Measurements from ENCODE around the gene EFEMP2.

The EFEMP2 gene

DNA sequence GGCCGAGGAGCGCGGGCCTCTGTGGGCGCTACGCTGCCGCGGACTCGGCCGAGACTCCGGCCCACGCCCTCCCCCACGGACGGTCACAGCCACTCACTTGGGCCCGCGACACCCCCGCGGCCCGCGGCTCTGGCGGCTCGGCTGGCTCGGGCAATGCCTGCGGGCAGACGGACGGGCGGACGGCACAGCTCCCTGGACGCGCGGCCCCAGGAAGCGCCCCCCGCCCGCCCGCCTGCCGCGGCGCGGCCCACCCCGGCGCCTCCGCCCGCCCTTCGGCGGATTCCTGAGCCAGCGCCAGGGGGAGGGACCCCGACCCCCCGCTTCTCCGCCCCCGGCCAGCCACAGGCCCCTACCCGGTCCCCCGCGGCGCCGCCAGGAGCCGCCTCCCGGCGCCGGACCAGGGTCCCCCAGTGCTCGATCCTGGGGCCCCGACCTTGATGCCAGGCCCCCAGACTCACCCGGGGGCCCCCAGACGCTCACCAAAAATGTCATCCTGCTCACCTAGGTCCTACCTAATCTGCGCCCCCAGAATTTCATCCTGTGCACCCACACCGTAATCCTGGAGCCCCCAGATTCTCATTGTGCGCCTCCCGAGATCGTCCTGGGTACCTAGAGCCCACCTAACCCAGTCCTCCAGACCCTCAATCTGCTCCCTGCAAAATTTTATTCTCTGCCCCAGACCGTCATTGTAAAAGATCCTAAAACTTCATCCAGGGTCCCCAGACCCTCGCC, at the start of gene EFEMP2:
Gene EFEMP2 (minus strand): TSS at position 215 of the 732 bp plus-strand sequence. CDS start 446 bp downstream, outside the sequence.
- DNase-seq = no peak

DNA sequence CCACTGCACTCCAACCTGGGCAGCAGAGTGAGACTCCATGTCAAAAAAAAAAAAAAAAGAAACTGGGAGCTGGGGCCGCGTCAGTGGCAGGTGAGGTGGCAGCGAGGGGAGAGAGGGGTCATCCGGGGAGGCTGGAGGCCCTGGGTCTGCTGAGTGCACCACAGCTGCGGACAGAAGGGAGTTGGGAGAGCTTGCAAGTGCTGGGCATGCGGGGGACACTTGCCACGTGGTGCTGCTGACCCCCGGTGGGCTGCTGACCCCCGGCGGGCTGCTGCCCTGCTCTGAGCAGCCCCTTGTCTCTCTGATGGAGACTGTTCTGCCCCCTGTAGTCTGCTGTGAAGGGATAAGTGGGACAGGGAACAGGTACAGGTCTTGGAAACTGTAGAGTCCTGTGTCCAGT, 49.3 kb upstream of the EFEMP2 start:
- DNase-seq = no peak

DNA sequence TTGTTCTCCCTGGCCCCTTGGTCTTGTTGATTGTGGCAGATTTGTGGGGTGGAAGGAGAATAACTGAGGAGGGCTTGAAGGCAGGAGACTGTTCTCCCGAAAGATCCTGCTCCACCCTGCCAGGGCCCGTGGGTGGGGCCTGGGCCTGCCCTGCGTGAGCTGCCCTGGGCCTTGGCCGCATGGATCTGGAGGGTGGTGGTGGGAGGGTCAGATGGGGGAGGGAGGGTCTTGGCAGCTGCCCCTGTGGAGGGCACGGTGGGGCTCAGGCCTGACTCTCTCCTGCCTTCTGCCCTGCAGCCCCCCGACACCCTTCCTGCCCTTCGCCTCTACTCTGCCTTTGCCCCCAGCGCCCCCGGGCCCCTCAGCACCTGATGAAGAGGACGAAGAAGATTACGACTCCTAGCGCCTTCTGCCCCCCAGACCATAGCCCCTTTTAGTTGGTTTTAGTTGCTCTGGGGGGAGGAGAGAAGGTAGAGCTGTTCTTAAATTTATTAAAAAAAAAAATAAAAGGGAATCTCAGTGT, 48.5 kb upstream of the EFEMP2 start:
- no peak for DNase-seq

DNA sequence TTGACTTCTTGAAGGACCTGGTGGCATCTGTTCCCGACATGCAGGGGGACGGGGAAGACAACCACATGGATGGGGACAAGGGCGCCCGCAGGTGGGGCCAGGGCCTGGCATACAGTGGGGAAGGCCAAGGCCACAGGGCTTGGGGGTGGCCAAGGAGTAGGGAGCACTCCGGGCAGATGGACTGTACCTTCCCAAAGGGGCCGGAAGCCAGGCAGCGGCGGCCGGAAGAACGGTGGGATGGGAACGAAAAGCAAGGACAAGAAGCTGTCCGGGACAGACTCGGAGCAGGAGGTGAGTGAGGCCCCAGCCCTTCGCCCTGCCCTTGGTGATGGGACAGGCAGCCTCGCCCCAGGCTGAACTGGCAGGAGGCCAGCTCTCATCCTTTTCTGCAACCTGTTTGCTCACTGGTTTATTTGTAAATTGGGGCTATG, 47.8 kb upstream of the EFEMP2 start:
- DNase-seq = no peak

DNA sequence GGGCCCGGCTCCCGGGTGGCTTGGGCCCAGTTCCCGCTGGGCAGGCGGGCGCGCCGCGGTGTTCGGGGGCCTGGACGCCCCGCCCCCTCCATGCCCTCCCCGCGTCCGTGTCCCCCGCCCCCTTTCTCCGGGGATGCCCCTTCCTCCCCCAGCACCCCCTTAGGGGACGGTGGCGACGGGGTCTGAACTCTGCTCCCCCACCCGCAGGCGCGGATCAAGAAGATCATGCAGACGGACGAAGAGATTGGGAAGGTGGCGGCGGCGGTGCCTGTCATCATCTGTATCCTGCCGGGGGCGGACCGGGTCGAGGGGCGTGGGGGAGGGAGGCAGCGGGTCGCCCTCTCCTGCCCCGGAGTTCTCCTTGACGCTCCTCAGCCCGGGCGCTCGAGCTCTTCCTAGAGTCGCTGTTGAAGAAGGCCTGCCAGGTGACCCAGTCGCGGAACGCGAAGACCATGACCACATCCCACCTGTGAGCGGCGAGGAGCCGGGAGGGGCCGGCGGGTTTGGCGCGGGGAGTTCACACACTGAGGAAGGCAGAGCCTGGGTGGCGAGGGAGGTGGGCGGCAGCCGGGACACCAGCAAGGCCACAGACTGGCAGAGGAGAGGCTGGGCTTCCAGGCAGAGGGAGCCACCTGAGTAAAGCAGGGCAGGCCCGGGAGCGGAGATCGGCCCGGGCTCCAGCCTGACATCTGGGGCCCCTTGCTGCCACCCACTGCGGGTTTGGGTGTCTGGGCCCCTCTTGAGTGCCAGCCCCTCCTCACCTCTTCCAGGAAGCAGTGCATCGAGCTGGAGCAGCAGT, 47.2 kb upstream of the EFEMP2 start:
- DNase-seq = peak; percentile 62 to 71

DNA sequence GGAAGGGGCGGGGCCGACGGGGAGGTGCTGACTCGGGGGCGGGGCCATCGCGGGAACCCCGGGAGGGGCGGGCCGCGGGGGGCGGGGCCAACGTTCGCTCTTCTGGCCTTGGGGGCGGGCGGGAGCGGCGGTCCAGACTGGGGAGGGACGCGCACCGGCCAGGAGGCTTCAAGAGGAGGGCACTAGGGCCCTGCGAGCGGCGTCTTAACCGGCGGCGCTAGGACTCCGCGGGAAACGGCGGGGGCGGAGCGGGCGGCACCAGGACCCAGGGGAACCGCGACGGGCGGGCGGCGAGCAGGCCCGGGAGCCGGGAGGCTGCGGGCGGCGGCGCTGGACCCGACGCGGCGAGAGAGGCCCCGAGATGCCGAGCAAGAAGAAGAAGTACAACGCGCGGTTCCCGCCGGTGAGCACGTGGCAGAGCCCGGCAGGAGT, 46.6 kb upstream of the EFEMP2 start, which contains the start of gene DRAP1:
Gene DRAP1 (plus strand): TSS at position 286 of the 432 bp plus-strand sequence. CDS start 76 bp downstream, at position 362.
- DNase-seq = peak; percentile 99 to 100

DNA sequence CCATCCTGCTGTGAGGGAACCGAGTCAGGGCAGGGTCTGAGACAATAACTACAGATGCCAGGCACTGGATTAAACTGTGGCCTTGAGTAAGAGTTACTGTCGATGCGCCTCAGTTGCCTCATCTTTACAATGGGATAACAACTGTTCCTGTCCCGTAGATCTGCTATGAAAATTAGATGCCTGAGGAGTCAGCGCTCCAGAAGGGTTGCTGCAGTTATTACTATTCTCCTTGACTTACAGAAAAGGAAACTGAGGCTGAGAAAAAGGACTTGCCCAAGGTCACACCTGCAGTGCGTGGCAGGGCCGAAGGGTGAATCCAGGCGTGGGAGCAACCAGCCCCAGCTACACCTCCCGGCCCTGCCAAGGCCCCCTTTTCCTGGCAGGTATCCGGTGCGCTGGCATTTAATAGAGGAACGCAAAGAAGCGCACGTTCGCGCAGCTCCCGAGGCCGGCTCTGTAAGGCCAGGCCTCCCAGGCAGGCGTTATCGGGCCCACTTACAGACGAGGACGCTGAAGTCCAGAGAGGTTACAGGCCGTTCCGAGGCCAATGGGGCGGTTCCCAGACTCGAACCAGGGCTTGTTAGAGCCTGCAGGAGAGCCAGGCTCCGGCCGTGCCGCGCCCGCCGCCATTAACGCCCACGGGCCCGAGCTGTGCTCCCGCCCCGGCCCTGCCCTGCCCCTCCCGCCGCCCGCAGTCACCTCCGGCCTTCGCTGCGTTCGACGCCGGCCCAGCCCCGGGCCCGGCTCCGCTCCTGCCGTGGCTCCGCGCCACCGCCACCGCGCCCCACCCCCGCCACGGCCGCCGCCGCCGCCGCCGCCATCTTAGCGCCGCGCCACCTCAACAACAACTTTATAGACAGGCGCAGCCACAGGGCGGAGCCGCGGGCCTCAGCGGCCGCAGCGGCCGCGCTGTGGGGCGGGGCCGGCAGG, 45.9 kb upstream of the EFEMP2 start, which contains the start of gene C11orf68:
Gene C11orf68 (minus strand): TSS at position 852 of the 930 bp plus-strand sequence. CDS start 31 bp downstream, at position 821.
- no peak for DNase-seq

DNA sequence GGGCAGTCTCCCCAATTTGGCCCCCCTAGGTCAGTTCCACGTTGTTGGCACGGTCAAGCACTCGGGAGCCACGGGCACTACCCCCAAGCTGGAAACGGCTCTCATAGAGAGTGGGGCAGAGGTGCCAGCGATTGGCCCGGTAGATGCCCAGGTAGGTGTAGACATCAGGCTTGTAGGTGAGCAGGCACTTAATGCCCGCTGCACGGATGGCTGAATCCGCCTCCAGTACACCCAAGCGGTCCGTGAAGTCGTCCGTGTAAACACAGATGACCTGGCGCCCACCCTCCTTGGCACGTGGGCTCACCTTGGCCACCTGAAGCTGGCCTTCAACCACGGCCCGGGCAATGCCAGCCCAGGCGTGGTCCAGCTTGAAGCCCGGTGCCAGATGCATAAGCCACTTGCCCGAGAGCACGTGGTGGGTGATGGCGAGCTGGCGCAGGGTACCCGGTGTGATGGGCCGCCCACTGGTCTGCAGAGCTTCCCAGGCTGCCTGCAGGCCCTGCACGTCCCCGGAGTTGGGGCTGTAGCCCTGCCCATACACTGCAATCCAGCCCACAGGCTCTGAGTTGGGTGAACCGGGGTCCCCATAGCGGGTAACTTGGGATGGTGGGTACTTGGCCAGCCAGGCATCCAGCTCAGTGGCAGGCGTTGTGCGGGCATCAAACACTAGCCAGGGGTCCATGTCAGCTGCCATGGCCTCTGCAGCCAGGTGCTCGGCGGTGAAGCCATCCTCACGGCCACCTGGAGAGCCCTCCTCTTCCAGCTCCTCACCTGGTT, 45.0 kb upstream of the EFEMP2 start:
- DNase-seq = no peak

DNA sequence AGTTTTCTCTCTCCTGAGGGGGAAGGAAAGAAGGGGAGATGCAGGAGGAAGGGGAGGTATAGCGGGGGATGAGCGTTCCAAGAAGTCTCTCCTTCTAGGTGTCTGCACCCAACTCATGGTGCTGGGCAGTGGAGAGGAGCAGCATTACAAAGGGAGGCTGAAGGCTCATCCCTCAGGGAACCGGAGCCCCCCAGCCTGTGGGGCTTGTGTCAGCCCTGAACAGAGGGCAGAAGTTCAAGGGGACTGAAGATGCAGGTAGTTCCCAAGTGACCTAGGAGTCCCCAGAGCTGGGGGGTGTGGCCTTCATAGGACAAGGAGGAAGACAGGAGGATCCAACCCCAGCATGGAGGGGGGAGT, 44.5 kb upstream of the EFEMP2 start:
- no peak for DNase-seq

DNA sequence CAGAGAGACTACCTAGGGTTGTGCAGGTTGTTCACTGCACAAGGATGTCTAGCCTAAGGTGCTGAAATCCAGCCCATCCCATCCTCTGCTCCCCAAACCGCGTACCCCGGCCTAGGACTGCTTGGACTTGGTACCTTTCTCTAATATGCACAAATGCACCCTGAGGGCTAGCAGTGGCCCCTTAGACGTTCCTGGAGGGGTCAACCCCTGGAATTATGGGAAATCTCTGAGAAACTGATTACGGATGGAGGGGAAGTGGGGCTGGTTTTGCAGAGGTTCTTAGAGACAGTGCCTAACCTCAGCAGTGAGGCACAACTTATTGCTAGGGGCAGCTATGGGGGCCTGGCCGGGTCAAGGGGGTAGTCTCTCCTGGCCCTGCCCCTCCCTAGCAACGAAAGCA, 43.8 kb upstream of the EFEMP2 start:
- no peak for DNase-seq

DNA sequence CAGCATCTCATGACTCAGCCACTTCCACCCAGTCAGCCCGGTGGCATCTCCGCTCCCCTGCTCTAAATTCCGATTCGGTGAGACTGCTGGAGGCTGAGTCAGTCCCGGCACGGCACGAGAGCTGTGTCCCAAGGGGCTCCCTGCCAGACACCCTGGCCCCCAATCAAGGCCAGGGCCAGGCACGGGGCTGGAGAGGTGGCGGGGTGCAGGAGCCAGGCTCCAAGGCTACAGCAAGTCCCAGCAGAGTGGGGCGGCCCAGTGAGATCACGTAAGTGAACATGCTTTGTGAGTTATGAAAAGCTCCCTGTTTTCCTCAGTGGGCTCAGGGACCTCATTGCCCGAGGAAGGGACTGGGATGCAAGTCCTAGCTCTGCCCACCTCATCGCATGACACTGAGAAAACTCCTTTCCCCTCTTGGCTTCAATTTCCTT, 43.2 kb upstream of the EFEMP2 start:
- no peak for DNase-seq

DNA sequence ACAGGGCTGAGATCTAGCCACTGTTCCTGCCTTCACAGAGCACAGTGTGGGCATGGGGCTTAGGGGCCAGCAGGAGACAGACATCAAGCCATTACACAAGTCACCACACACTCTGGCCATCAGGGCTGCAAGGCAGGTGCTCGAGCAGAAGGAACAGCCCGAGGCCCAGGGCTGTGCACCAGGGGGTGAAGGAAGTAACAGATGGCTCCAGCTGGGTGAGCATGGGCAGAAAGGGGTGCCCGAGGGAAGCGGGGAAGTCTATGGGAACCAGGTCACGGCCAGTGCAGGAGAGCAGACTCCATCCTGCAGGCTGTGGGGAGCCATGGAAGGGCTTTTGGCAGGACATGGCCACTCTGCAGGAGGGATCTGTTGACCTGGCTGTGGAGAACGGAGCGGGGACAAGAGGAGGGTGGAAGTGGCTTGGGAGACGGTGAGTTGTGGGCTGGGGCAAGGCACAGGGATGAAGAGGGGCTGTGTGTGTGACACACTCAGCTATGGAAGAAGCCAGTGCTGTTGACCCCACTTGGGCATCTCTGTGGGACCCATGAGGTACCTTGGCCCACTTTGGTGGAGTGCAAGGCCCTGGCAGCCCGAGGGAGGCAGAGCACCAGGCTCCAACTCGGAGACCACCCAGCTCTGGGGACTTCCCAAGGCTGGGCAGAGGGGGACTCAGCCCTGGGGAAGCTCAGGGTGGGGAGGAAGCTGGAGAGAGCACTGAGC, 42.7 kb upstream of the EFEMP2 start:
- no peak for DNase-seq

DNA sequence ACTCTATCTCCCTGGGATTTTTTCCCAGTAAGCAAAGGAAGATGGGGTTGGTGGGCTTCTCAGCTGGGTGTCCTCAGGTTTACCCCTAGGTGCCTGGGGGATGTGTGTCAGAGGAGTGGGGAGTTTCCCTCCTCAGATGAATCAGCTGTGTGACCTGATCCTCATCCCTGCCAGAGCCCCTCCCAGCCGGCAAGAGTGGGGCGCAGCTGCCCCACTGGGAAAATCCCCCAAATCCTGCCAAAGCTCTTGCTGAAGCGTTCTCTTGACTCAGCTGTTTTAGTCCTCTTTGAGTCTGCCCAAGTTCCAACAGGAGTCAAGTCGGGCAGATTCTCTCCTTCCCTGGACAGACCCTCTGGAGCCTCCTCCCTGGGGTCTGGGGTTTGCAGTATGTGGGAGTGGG, 40.2 kb upstream of the EFEMP2 start:
- DNase-seq = no peak

DNA sequence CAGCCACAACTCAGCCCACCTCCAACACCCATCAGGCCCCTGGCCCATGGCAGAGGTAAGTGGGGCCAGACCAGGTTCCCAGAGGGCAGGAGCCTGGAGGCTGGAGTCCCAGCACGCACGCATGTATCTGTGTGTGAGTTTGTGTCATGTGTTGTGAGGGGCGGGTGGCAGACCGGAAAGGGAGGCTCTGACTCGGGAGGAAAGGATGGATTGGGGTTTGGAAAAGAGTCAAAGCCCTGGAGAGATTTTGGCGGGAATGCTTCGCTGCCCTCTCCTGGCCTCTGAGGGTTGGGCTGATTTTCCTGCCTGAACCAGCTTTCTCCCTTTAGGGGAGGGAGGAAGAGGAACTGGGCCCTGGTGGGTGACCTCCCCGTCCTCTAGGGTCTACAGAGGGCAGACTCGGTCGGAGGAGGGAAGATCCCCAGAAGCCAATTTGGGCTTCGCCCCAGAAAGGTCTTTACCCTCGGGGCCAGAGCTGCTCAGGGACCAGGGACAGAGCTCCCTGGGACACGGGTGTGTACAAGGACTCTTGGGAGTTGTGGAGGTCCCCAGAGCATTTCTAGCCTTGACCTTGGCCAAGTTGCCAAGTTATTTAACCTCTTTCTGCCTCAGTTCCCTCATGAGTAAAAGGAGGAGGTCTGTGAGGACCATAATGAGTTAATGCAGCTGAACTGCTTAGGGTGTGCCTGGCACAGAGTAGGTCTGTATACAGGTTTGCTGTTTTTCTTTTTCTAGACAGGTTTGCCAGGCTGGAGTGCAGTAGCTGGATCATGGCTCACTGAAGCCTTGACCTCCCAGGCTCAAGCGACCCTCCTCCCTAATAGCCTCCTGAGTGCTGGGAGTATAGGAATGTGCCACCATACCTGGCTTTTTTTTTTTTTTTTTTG, 39.3 kb upstream of the EFEMP2 start:
- no peak for DNase-seq

DNA sequence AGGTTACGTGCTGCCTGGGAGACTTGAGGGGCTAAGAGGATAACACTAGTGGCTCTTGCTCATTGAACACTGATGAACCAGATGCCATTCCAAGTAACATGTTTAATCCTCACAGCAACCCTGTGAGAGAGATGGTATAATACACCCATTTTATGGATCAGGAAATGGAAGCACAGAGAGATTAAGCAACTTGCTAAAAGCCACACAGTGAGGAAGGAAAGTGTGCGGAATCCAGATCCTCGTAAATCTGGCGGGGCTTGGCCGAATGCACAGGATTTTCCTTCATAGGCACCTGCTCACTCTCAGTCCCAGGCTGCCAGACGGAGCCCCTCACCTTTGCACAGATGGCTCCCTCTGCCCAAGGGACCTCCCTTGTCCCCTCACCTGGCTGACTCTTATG, 35.3 kb upstream of the EFEMP2 start:
- no peak for DNase-seq

DNA sequence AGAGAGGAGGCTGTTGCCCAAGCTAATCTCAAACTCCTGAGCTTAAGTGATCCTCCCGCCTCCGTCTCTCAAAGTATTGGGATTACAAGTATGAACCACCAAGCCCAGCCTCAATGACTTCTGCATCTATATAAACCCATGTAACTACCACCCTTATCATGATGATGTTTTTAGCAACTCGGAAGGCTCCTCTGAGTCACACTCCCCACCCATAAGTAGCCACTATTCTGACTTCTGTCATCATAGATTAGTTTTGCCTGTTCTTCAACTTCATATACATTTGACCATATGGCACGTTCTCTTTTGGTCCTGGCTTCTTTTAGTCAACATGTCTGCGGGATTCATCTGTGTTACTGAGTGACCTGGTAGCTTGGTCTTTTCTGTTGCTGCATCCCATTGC, 34.0 kb upstream of the EFEMP2 start:
- DNase-seq = no peak

DNA sequence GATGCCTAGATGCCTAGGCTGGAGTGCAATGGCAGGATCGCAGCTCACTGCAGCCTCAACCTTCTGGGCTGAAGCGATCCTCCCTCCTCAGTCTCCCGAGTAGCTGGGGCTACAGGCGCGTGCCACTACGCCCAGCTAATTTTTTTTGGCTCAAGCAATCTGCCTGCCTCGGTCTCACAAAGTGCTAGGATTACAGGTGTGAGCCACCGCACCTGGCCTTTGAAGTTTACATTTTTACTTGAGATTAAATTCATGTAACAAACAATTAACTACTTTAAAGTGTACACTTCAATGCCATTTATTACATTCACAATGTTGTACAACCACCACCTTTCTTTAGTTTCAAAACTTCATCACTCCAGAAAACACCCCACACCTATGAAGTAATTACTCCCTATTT, 31.1 kb upstream of the EFEMP2 start:
- no peak for DNase-seq

DNA sequence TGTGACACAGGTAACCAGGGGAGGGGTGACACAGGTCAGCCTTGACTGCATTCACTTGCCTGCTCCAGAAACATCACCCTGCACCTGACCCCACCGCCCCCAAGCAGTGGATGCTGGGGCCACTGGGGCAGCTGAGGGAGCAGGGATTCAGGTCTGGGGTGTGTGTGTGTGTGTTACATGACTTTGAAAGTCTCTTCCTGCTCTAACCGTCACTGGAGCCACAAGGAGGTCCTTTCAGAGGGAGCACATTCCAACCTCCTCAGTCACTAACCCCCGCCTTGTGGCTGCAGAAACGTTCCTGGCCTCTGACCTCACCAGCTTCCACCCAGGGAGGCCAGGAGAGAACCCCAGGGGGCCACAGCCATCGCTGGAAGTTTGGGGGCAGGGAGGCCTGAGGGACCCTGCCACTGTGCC, 30.5 kb upstream of the EFEMP2 start:
- no peak for DNase-seq

DNA sequence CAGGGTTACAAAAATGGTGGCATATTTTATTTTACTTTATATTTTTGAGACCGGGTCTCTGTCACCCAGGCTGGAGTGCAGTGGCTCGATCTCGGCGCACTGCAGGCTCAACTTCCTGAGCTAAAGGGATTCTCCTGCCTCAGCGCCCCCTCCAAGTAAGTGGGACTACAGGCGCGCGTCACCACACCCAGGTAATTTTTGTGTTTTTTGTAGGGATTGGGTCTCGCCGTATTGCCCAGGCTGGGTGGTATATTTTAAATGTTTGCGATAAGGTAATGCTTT, 28.2 kb upstream of the EFEMP2 start:
- no peak for DNase-seq

All from activated CD4-positive, alpha-beta T cell treated with anti-CD3 and anti-CD28 coated beads for 4 hours (primary cell).